Activated CD4-positive, alpha-beta T cell treated with anti-CD3 and anti-CD28 coated beads for 24 hours (primary cell): Measurements from ENCODE around the gene TBXA2R.
"Not testable (repeated sequence)": the region's sequence is repeated elsewhere in the genome, so short reads cannot be mapped to it uniquely, and the experiment has no call there.

ENCODE experiments used
- DNase-seq, 2 donors: peaks; one replicate each; pipeline ENCODE4 v3.0.0-alpha.2; 2020; ENCODE audit warnings: low read depth in 2 of 2

TBXA2R gene

GRCh38 chr19:3606690-3607289, at the start of gene TBXA2R:
TSS of gene TBXA2R (minus strand) at chr19:3606875. CDS start at chr19:3600634, 6,241 bp downstream.
- DNase-seq, result peak; percentile 45 to 56

DNA sequence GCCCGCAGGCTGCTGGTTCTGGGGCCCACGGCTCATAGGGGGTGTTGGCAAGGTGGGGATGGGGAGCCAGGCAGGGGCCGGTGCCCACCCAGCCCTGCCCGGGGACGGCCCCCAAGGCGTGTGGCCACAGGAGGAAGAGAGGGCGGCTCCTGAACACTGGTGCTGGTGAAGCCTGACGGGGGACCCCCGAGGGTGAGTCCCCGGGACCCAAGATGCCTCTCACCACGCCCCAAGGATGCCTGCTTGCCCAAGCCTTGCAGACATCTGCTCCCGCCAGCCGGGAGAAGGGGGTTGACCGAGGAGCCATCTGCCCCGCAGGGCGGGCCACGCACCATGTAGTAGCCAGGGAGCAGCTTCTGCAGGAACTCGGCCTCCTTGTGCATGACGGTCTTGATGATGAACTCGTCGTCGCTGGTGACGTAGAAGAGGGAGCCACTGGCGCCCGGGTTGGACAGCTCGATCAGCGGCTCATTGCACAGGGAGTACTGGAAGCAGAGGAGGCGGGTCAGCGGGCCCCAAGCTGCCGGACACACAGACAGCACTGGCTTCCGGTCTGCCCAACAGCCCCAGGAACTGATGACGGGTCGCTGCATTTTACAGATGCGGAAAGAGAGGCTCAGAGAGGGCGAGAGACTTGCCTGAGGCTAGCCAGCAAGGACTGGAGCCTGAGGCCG, 49.5 kb upstream of the TBXA2R start:
- no peak for DNase-seq

DNA sequence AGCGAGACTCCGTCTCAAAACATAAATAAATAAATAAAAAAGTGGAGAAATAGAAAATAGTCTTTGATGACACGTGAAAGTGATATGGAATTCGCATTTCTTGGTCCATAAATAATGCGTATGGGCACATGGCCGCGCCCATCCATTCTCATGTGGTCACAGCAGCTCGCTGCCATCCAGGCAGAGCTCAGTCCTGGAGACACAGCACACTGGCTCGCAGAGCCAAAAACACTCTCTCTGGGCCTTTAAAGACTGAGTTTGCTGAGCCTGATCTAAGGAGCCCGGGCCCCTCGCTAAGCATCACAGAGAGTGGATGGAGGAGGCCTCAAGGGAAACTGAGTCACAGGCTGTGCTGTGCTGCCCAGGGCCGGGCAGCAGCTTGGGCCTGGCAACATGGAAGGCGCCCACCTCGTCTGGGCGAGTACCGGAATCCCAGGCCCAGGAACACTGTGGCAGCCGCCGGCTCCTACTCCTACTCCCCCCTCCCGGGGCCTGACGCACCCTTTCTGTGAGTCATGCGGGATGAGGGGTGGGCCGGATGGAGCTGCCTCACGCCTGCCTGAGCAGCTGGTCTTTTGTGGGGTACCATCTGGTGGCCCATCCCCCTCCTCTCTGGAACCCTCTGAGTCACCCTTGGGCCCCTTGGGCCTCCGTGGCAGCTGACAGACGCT, 48.9 kb upstream of the TBXA2R start:
- DNase-seq, result no peak

GRCh38 chr19:3653865-3654513, 47.3 kb upstream of the TBXA2R start:
- no peak for DNase-seq

DNA sequence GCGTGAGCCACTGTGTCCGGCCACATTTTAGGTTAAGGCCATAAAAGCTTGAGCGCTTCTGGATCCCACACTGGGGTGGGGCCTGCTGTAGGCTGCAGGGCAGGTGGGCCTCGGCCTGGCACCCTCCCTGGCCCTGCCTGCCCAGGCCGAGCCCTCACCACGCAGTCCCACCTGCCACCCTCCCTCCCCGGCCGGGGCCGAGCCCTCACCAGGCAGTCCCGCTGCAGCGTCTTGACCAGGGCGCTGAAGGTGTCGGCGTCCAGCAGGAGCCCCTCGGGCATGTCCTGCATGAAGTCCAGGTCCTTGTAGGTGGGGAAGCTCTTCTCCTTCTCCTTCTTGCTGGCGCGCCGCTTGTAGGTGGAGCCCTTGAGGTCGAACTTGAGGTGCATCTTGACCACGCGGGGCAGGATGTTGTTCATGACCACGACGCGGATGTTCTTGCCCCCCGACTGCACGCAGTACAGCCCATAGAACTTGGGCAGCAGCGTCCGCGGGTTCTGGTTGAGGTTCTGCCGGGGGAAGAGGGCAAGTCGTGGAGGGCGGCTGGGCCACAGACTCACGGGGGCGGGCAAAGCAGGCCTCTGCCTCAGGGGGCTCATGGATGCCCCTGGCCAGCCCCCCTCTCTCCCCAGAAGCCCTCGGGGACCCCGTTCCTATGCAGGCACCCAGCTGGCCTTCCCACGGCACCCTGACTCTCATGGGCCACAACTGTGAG, 46.6 kb upstream of the TBXA2R start:
- no peak for DNase-seq

DNA sequence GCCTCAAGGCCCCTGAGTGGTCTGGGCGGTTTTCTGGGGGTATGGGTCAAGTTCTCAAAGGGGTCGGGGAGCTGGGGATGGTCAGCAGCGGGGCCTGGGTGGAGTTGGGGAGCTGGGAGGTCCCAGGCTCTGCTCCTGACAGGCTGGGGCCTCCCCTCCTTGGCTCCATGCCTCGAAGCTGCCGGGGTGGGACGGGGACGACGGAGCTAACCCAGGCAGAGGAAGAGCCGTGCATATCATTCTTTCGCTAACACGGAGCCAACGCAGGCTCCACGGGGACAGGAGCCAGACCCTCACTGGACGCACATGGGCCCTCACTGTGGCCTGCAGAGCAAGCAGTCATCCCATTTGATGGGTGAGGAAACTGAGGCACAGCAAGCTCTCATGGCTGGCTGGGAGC, 45.7 kb upstream of the TBXA2R start:
- no peak for DNase-seq

- no peak for DNase-seq
These were observed 45.0 kb upstream of the TBXA2R start for GRCh38 chr19:3651684-3652083.

DNA sequence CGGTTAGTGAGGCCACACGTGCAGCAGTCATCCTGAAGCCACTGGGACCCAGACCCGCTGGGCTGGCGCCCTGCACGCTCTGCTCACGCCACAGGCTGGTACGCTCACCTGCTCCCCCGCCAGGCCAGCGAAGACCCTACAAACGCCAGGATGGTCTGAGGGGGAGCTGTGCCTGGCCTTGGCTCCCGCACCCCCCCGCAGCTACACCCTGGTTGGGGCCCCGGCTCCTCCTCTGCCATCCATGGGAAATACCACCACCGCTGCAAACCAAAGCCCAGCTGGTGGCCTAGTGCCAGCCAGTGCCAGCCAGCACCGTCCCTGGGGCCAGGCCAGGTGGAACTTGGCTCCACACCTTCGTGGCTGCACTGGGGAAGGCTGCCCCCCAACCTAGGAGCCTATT, 43.2 kb upstream of the TBXA2R start:
- no peak for DNase-seq

GRCh38 chr19:3648037-3648905, 41.6 kb upstream of the TBXA2R start:
- DNase-seq, result no peak

DNA sequence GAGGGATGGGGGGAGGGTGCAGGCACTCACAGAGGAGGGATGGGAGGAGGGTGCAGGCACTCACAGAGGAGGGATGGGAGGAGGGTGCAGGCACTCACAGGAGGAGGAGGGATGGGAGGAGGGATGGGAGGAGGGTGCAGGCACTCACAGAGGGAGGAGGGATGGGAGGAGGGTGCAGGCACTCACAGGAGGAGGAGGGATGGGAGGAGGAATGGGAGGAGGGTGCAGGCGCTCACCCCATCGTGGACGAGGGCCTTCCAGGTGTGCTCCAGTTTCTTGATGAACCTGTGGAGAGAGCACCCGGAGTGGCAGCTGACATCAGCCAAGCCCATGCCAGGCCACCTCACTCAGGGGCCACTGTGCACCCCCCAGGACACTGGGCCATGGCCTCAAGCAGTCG, 40.4 kb upstream of the TBXA2R start:
- DNase-seq, result not testable (repeated sequence)

DNA sequence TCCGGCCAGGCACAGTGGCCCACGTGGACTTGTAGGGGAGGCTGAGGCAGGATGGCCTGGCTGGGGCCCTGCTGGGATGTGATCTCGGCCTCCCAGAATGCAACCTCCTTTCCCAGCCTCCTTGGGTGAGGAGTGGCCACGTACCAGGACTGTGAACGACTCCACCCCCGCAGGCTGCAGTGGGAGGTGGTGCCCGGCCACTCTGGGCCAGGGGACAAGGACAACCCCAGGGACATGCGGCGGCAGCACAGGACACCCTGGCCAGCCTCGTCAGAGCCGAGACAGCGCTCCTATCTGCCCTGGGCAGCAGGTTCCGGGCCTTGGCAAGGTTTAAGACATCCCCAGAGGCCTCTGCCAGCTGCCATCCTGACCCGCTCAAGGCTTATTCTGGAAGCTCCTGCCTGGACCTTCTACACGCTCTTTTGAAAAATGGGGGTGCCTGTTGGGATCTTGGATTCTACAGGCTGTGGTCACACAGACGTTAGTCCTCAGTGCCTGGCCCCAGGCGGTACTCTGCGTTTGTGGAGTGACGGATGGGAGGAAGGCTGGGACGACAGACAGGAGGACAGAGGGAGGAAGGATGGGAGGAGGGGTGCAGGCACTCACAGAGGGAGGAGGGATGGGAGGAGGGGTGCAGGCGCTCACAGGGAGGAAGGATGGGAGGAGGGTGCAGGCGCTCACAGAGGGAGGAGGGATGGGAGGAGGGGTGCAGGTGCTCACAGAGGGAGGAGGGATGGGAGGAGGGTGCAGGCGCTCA, 39.8 kb upstream of the TBXA2R start:
- no peak for DNase-seq

DNA sequence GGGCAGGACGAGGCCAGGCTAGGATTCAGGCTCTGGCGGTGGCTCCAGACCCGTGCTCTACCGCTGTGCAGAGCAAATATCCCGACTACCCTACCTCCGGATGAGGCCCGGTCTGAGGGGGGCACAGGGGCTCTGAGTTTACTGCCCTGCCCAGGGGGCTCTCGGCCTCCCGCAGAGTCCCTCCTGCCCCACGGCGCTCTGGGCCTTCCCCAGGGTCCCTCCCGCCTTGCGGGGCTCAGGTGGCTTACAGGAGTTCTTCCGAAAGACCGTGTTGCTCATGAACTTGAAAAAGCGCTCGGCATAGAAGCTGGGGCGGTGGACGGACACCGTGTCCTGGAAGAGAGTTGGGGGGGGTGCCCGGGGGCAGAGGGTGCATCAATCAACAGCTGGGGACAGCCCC, 39.1 kb upstream of the TBXA2R start:
- no peak for DNase-seq

GRCh38 chr19:3645067-3645396, 38.4 kb upstream of the TBXA2R start:
- no peak for DNase-seq

DNA sequence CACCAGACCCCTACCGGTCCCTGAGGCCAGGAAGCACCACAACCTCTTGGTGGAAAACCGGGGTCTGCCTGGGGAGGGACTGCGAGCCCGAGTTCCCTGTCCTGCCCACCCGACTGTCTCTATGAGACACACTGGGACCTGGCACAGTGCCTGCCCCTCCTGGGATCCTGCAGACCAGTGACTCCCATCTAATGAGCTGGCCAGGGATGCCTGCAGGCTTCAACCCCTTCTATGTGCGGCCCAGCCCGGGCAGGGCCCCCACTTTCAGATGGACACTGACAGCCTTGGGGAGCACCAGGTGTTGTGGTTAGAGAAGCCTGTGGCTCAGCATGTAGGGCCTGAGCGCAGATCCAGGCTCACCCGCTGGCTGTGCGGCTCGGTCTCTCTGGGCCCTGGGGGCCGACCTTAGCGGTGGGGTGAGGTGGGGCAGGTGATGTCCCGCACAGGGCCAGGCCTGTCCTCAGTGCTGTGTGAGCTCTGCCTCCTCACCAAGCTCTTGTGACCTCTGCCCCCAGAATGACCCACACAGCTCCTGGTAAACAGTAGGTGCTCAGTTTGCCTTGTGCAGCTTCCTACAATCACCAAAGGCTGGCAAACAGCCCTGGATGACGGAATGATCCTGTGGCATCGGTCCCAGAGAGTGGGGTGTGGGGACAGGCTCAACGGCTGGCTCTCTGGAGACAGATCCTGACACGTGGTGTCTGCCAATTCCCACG, 37.8 kb upstream of the TBXA2R start:
- DNase-seq, result no peak

DNA sequence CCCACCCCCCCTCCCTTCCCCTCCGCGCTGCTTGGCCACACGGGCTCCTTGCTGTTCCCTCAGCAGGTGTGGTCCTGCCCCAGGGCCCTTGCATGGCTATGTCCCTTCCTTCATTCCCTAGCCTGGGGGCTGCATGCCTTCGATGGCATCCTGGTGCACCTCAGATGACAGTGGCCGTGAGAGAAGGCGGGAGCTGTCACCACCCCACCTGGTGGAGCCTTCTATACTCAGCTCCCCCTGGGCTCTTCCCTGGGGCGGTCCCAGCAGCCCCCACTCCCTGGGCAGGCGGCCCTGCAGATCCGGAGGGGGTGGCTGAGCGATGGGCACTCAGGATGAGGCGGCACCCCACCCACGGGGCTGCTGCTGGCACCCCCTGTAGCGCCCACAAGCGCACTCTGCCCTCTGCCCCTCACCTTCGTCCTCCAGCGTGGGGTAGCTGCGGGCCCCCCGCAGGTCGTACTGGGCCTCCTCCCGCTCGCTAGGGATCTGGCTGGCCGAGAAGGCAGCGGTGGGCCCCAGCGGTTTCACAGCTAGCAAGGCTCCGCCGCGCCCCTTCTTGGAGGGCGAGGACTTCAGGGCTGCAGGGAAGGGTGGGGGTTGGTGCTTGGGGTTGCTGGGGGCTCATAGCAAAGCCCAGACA, 37.1 kb upstream of the TBXA2R start:
- no peak for DNase-seq

GRCh38 chr19:3642987-3643673, 36.5 kb upstream of the TBXA2R start:
- peak; percentile 6 to 17 for DNase-seq

- no peak for DNase-seq
These were observed 35.6 kb upstream of the TBXA2R start for GRCh38 chr19:3642296-3642695.

- DNase-seq, result no peak
These were observed 35.0 kb upstream of the TBXA2R start for GRCh38 chr19:3641515-3642269.
